KG1 (cell line): ENCODE data around the gene PSTPIP1.

Source experiments
- DNase-seq: peaks from one replicate; lab custom pipeline; 2025; lab: John Stamatoyannopoulos, UW

Gene PSTPIP1

GRCh38 chr15:76999996-77000395, 5.1 kb downstream of the PSTPIP1 start:
- DNase-seq = no peak

GRCh38 chr15:77001351-77001750, 6.4 kb downstream of the PSTPIP1 start:
- no peak for DNase-seq

- DNase-seq = no peak
Measured at GRCh38 chr15:77001966-77002365, 7.0 kb downstream of the PSTPIP1 start.

GRCh38 chr15:77002436-77002835, 7.5 kb downstream of the PSTPIP1 start:
- no peak for DNase-seq

GRCh38 chr15:77002954-77003912, 8.3 kb downstream of the PSTPIP1 start:
- peak; percentile 39 for DNase-seq

GRCh38 chr15:77004189-77004588, 9.3 kb downstream of the PSTPIP1 start:
- DNase-seq = peak; percentile 30

- no peak for DNase-seq
Measured at GRCh38 chr15:77009176-77009575, 14.2 kb downstream of the PSTPIP1 start.

GRCh38 chr15:77009646-77010311, 14.9 kb downstream of the PSTPIP1 start:
- no peak for DNase-seq

GRCh38 chr15:77010312-77010686, 15.4 kb downstream of the PSTPIP1 start:
- DNase-seq = no peak

- DNase-seq = no peak
Measured at GRCh38 chr15:77010857-77011256, 15.9 kb downstream of the PSTPIP1 start.

- no peak for DNase-seq
Measured at GRCh38 chr15:77012117-77012712, 17.3 kb downstream of the PSTPIP1 start.

GRCh38 chr15:77012868-77013267, 17.9 kb downstream of the PSTPIP1 start:
- DNase-seq = no peak

- no peak for DNase-seq
Measured at GRCh38 chr15:77013776-77014131, 18.8 kb downstream of the PSTPIP1 start.

GRCh38 chr15:77014132-77015081, 19.5 kb downstream of the PSTPIP1 start:
- peak; percentile 14 for DNase-seq

GRCh38 chr15:77015646-77016320, 20.9 kb downstream of the PSTPIP1 start:
- no peak for DNase-seq

- no peak for DNase-seq
Measured at GRCh38 chr15:77016321-77016695, 21.4 kb downstream of the PSTPIP1 start.

- DNase-seq = no peak
Measured at GRCh38 chr15:77017091-77017660, 22.2 kb downstream of the PSTPIP1 start.

- DNase-seq = no peak
Measured at GRCh38 chr15:77017761-77018720, 23.1 kb downstream of the PSTPIP1 start.

GRCh38 chr15:77018796-77019505, 24.0 kb downstream of the PSTPIP1 start:
- no peak for DNase-seq
